H1 (cell line): ENCODE data around the gene ATR. TPM values are rescaled to one million over a fixed set of nuclear protein-coding genes. Genes with fewer than 3 reads are reported as not detected.
"Not testable (repeated sequence)": the region's sequence is repeated elsewhere in the genome, so short reads cannot be mapped to it uniquely, and the experiment has no call there.

Experiments
- CTCF ChIA-PET: fragments of 300-600 bp; sonication (Branson Sonifier 250); formaldehyde crosslinking; loops from one replicate; lab custom pipeline; 2021; ENCODE audit not compliant: partially characterized antibody; lab: Charles Lee
- POLR2A ChIA-PET: fragments of 300-600 bp; sonication (Branson Sonifier 250); formaldehyde crosslinking; loops from one replicate; lab custom pipeline; 2021; ENCODE audit warnings: inconsistent platforms; ENCODE audit not compliant: partially characterized antibody; lab: Charles Lee
- DNase-seq, 2 experiments: peaks; one replicate each; pipeline versions ENCODE4 v3.0.0 to v3.0.0-alpha.2; 2010 to 2022; ENCODE audit warnings: low spot score in 2 of 2, low read depth in 1 of 2, mixed read lengths in 1 of 2
- FAIRE-seq: peaks from 2 replicates; lab custom pipeline; 2011; peaks lifted over from hg19 to GRCh38; lab: Jason Lieb, UNC
- H2AFZ ChIP-seq: 2 replicates; pipeline ENCODE4 v1.8.1; 2012; ENCODE audit warnings: low read length, inconsistent platforms
- H2AK5ac ChIP-seq: 2 replicates; pipeline ENCODE4 v1.6.1; 2013; ENCODE audit warnings: low read depth, low read length
- H2BK120ac ChIP-seq: replicated peaks from 2 replicates; pipeline ENCODE3; 2013; ENCODE audit warnings: low read depth, low read length, inconsistent platforms
- H2BK12ac ChIP-seq: 2 replicates; pipeline ENCODE4 v1.6.1; 2013; ENCODE audit warnings: low read depth, low read length
- H2BK15ac ChIP-seq: 2 replicates; pipeline ENCODE4 v1.6.1; 2013; ENCODE audit warnings: low read length
- H2BK20ac ChIP-seq: 2 replicates; pipeline ENCODE4 v1.6.1; 2013; ENCODE audit warnings: low read length
- H2BK5ac ChIP-seq: 2 replicates; pipeline ENCODE4 v1.6.1; 2013; ENCODE audit warnings: low read depth, low read length
- H3K14ac ChIP-seq: 2 replicates; pipeline ENCODE4 v1.6.1; 2013; ENCODE audit warnings: inconsistent platforms; ENCODE audit not compliant: insufficient read length
- H3K18ac ChIP-seq: 2 replicates; pipeline ENCODE4 v1.6.1; 2013; ENCODE audit warnings: low read length; ENCODE audit errors: extremely low read depth
- H3K23ac ChIP-seq: 2 replicates; pipeline ENCODE4 v1.6.1; 2013; ENCODE audit warnings: inconsistent platforms; ENCODE audit not compliant: insufficient read length
- H3K23me2 ChIP-seq: 2 replicates; pipeline ENCODE4 v1.6.1; 2013; ENCODE audit warnings: low read depth, low read length
- H3K27ac ChIP-seq: 2 replicates; pipeline ENCODE4 v1.6.1; 2011; ENCODE audit warnings: low read depth, low read length, inconsistent platforms
- H3K27me3 ChIP-seq, 4 experiments: replicated peaks in 1 of 4; 1 replicate in 1 of 4; 2 replicates in 3 of 4; pipeline versions ENCODE4 v1.6.1 to v1.8.1; 2011 to 2013; ENCODE audit warnings: low read length in 3 of 4, mild to moderate bottlenecking in 3 of 4, inconsistent platforms in 2 of 4, mixed read lengths in 2 of 4, moderate library complexity in 1 of 4; ENCODE audit not compliant: control insufficient read depth in 3 of 4, insufficient read depth in 3 of 4; ENCODE audit errors: extremely low read depth in 1 of 4
- H3K36me3 ChIP-seq, 4 experiments: 2 replicates each; pipeline versions ENCODE4 v1.6.1 to v1.8.1; 2011 to 2013; ENCODE audit warnings: mild to moderate bottlenecking in 4 of 4, low read length in 3 of 4, moderate library complexity in 2 of 4, control low read depth in 1 of 4, inconsistent platforms in 1 of 4; ENCODE audit not compliant: insufficient read depth in 4 of 4, control insufficient read depth in 2 of 4
- H3K4ac ChIP-seq: replicated peaks from 2 replicates; pipeline ENCODE3; 2013; ENCODE audit warnings: low read length, low read depth, mixed read lengths, inconsistent platforms; ENCODE audit not compliant: insufficient read length
- H3K4me1 ChIP-seq, 4 experiments: replicated peaks in 1 of 4; 1 replicate in 1 of 4; 2 replicates in 3 of 4; pipeline versions ENCODE4 v1.6.1 to v1.8.1; 2011 to 2013; ENCODE audit warnings: low read length in 3 of 4, inconsistent platforms in 2 of 4, mixed read lengths in 1 of 4; ENCODE audit not compliant: insufficient read depth in 4 of 4, control insufficient read depth in 3 of 4
- H3K4me2 ChIP-seq, 2 experiments: 2 replicates each; pipeline versions ENCODE4 v1.6.1 to v1.8.1; 2011 to 2013; ENCODE audit warnings: low read depth in 2 of 2, low read length in 2 of 2, control low read depth in 1 of 2, inconsistent platforms in 1 of 2, mild to moderate bottlenecking in 1 of 2; ENCODE audit not compliant: insufficient read depth in 1 of 2
- H3K4me3 ChIP-seq, 4 experiments: fragments of 200-600, 300-600 bp in 1 of 4; sonication (generic), shearing (Covaris generic), sonication (Bioruptor Twin) in 1 of 4; 2 replicates each; pipeline versions ENCODE4 v1.5.1 to v1.8.1; 2011 to 2016; ENCODE audit warnings: low read length in 4 of 4, low read depth in 3 of 4, control low read depth in 2 of 4, inconsistent platforms in 2 of 4, mild to moderate bottlenecking in 2 of 4, mixed read lengths in 1 of 4, moderate library complexity in 1 of 4; ENCODE audit not compliant: insufficient read depth in 2 of 4; ENCODE audit errors: extremely low read depth in 1 of 4
- H3K56ac ChIP-seq: replicated peaks from 2 replicates; pipeline ENCODE3; 2013; ENCODE audit warnings: low read depth, mild to moderate bottlenecking, mixed read lengths, low read length, inconsistent platforms; ENCODE audit not compliant: insufficient read length
- H3K79me1 ChIP-seq: 2 replicates; pipeline ENCODE4 v1.6.1; 2013; ENCODE audit warnings: low read depth, low read length, control low read depth
- H3K79me2 ChIP-seq, 2 experiments: 2 replicates each; pipeline versions ENCODE4 v1.6.1 to v1.8.1; 2012 to 2013; ENCODE audit warnings: low read length in 2 of 2, mild to moderate bottlenecking in 2 of 2, inconsistent platforms in 1 of 2; ENCODE audit not compliant: insufficient read depth in 2 of 2, control insufficient read depth in 1 of 2
- H3K9ac ChIP-seq, 4 experiments: replicated peaks in 1 of 4; 1 replicate in 1 of 4; 2 replicates in 3 of 4; pipeline versions ENCODE4 v1.6.1 to v1.8.1; 2011 to 2013; ENCODE audit warnings: low read depth in 3 of 4, low read length in 3 of 4, control low read depth in 2 of 4, mild to moderate bottlenecking in 2 of 4, moderate library complexity in 2 of 4, inconsistent platforms in 1 of 4; ENCODE audit errors: extremely low read depth in 1 of 4
- H3K9me3 ChIP-seq, 2 experiments: 2 replicates each; pipeline versions ENCODE4 v1.6.1 to v1.8.1; 2012 to 2013; ENCODE audit warnings: mild to moderate bottlenecking in 2 of 2, moderate library complexity in 2 of 2, control low read depth in 1 of 2, inconsistent platforms in 1 of 2, low read depth in 1 of 2, low read length in 1 of 2, mixed read lengths in 1 of 2; ENCODE audit not compliant: insufficient read depth in 2 of 2
- H4K20me1 ChIP-seq, 2 experiments: replicated peaks in 1 of 2; 2 replicates each; pipeline versions ENCODE3 to v1.8.1; 2011 to 2013; ENCODE audit warnings: inconsistent platforms in 2 of 2, low read length in 2 of 2, mild to moderate bottlenecking in 1 of 2; ENCODE audit not compliant: insufficient read depth in 2 of 2, control insufficient read depth in 1 of 2
- H4K5ac ChIP-seq: 2 replicates; pipeline ENCODE4 v1.6.1; 2013; ENCODE audit warnings: low read length, low read depth, mixed read lengths, inconsistent platforms; ENCODE audit not compliant: insufficient read length
- H4K8ac ChIP-seq: 2 replicates; pipeline ENCODE4 v1.8.0; 2013; ENCODE audit warnings: mild to moderate bottlenecking, moderate library complexity, low read length, inconsistent platforms; ENCODE audit not compliant: insufficient read depth; ENCODE audit errors: extremely low read depth
- H4K91ac ChIP-seq: replicated peaks from 2 replicates; pipeline ENCODE3; 2013; ENCODE audit warnings: low read length, mixed read lengths, inconsistent platforms; ENCODE audit not compliant: insufficient read length
- POLR2AphosphoS5 ChIP-seq: IDR thresholded peaks from 2 replicates; pipeline ENCODE4 v1.6.1; 2011; ENCODE audit warnings: low read depth, low read length
- RNF2 ChIP-seq: fragments of 200-900, 300-1000 bp; sonication (generic); IDR thresholded peaks from 2 replicates; pipeline ENCODE4 v1.7.1; 2016; ENCODE audit warnings: borderline replicate concordance, low read depth, mild to moderate bottlenecking, antibody characterized with exemption, low read length; ENCODE audit not compliant: poor library complexity, severe bottlenecking; ENCODE audit errors: missing control alignments
- WGBS, 2 experiments: shearing (Covaris generic) in 1 of 2; methylation state at CpG; one replicate each; pipeline versions ENCODE4 v1.1.6 to v1.1.7; 2013 to 2015; ENCODE audit warnings: low lambda C conversion rate in 2 of 2, mixed read lengths in 2 of 2, inconsistent platforms in 1 of 2, low coverage in 1 of 2, missing lambda C conversion rate in 1 of 2; ENCODE audit not compliant: insufficient replicate concordance in 2 of 2, insufficient coverage in 1 of 2, insufficient read length in 1 of 2; ENCODE audit errors: extremely low coverage in 1 of 2, missing lambda C conversion rate in 1 of 2; 5-methylcytosine and 5-hydroxymethylcytosine counted together
- polyA plus RNA-seq, 7 experiments: library from polyadenylated mRNA; depleted of rRNA in 3 of 7; stranded (reverse) in 5 of 7; unstranded in 2 of 7; fragments of >200 nt in 5 of 7; fragments of 200-250 nt in 2 of 7; gene quantifications; 1 replicate in 5 of 7; 2 replicates in 1 of 7; 4 replicates in 1 of 7; pipeline versions ENCODE4 v1.2.1 to v1.2.3, GENCODE V29; 2011 to 2013; ENCODE audit warnings: missing spikeins in 2 of 7, mixed read lengths in 2 of 7
- total RNA-seq: library from RNA; stranded (reverse); fragmentation: NEBNext Ultra II Directional; extraction: Animal tissue kit (Norgen Biotek cat#: 25700); gene quantifications from 2 replicates; pipeline ENCODE4 v1.2.1, GENCODE V29; 2021

ATR gene
- total and polyA plus RNA-seq, 2 of the 8 experiments (the other 6 are each of a cell fraction or from before 2014, with no cell fraction given): 8.4 to 23.2 TPM

DNA sequence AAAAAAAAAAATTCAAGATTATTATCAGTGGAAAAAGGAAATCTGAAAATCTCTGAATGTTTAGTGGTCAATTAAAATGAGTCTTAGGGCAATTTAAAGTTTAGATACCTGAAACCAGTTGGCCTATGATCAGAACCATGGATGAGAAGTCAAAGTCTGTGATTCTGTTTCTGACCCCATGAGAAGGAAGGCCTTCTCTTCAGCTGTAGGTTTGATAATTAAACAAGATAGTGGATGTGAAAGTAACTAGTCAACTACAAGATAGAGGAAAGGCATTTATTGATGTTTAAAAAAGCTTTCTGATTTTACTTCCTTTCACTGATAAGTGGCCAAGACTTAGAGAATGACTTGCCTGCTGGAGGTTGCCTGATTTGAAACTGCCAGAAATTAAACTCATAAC is 26.4 kb upstream of the ATR start:
- Histone ChIP-seq H2BK15ac (no peak overlapping the region), H2BK5ac (no peak overlapping the region), H3K18ac (no peak overlapping the region), H4K8ac (no peak overlapping the region), H3K79me2 (peaks cover 0 to 2% of the 10 kb centered on the region in 2 experiments; a peak in 2 of 4 replicates), H3K56ac (no peak overlapping the region), H2AK5ac (no peak overlapping the region), H3K4ac (no peak overlapping the region), H3K27ac (no peak overlapping the region), H3K23ac (no peak overlapping the region), H2BK120ac (no peak overlapping the region), H4K91ac (no peak overlapping the region), H3K14ac (no peak overlapping the region), H2BK12ac (no peak overlapping the region), H3K9ac (no peak overlapping the region), H3K36me3 (peaks cover 0 to 2% (median 0%) of the 10 kb centered on the region in 4 experiments; a peak in 1 of 8 replicates), H3K4me1 (no peaks in the 10 kb centered on the region), H2AFZ (no peak overlapping the region), H3K9me3 (no peaks in the 10 kb centered on the region), H4K20me1 (no peaks in the 10 kb centered on the region), H3K23me2 (no peaks in the 10 kb centered on the region), H2BK20ac (no peak overlapping the region), H3K4me2 (no peak overlapping the region), H3K79me1 (peaks cover 2% of the 10 kb centered on the region; the same call in 1 of the 2 replicates), H4K5ac (no peak overlapping the region), H3K4me3 (no peak overlapping the region), H3K27me3 (no peaks in the 10 kb centered on the region)
- CTCF ChIA-PET: interaction anchor here (1.4 kb wide), 1 partner anchor 18 kb away, joined by 6 read pairs; no protein-coding TSS in a partner anchor
- no peak for DNase-seq
- POLR2A ChIA-PET: no interaction called here
- TF ChIP-seq POLR2AphosphoS5: no peak
- no peak for TF ChIP-seq RNF2
- no peak for FAIRE-seq

GRCh38 chr3:142603386-142603705 is 24.8 kb upstream of the ATR start:
- H3K4me2 ChIP-seq, H3K36me3 ChIP-seq, H3K23me2 ChIP-seq, H3K18ac ChIP-seq, H4K5ac ChIP-seq, H3K9ac ChIP-seq, H2BK5ac ChIP-seq, H3K27me3 ChIP-seq, H2BK15ac ChIP-seq, H3K4me3 ChIP-seq, H2BK20ac ChIP-seq, FAIRE-seq, H3K23ac ChIP-seq, H3K9me3 ChIP-seq, H4K20me1 ChIP-seq, H2BK12ac ChIP-seq, H3K56ac ChIP-seq, DNase-seq, POLR2A ChIA-PET, H4K8ac ChIP-seq, H3K27ac ChIP-seq, H4K91ac ChIP-seq, H3K4me1 ChIP-seq, H3K79me1 ChIP-seq, H2BK120ac ChIP-seq, H3K14ac ChIP-seq, H2AK5ac ChIP-seq, H2AFZ ChIP-seq, H3K4ac ChIP-seq, H3K79me2 ChIP-seq: not testable (repeated sequence)
- CTCF ChIA-PET: interaction anchor here (0.8 to 1.5 kb wide), 4 partner anchors 11 to 391 kb away, joined by 3 to 4 read pairs (median 4); no protein-coding TSS in a partner anchor
- 86% methylated on average over 7 of the region's 7 CpGs; no CpG with 5 or more reads in 1 of the 2 experiments for WGBS, 2 experiments
